Stomach (tissue), 9 donors: ENCODE data around the gene FANCD2. TPM values are rescaled to one million over a fixed set of nuclear protein-coding genes. Genes with fewer than 3 reads are reported as not detected.

Experiments used
- DNase-seq, 2 donors: peaks; one replicate each; pipeline versions ENCODE4 v3.0.0 to v3.0.0-alpha.2; 2013 to 2019
- H3K27ac ChIP-seq, 5 donors: fragments of 200-600 bp in 4 of 5; sonication (generic) in 4 of 5; one replicate each; pipeline ENCODE4 v1.5.1; 2013 to 2019; ENCODE audit warnings: mild to moderate bottlenecking in 1 of 5, moderate library complexity in 1 of 5
- H3K27me3 ChIP-seq, 3 donors: fragments of 200-600 bp; sonication (generic); one replicate each; pipeline ENCODE4 v1.5.1; 2017 to 2019; ENCODE audit warnings: mixed run types in 1 of 3
- H3K36me3 ChIP-seq, 4 donors: fragments of 200-600 bp; sonication (generic); 1 replicate in 3 of 4; 2 replicates in 1 of 4; pipeline ENCODE4 v1.5.1; 2016 to 2019
- H3K4me1 ChIP-seq, 4 donors: fragments of 200-600 bp; sonication (generic); one replicate each; pipeline ENCODE4 v1.5.1; 2016 to 2019
- H3K4me3 ChIP-seq, 4 donors: fragments of 200-600 bp; sonication (generic) in 3 of 4; one replicate each; pipeline ENCODE4 v1.5.1; 2016 to 2019; ENCODE audit warnings: mild to moderate bottlenecking in 1 of 4
- H3K9me3 ChIP-seq, 4 donors: fragments of 200-600 bp; sonication (generic); one replicate each; pipeline ENCODE4 v1.5.1; 2016 to 2019
- EP300 ChIP-seq: sonication (generic); formaldehyde crosslinking; IDR thresholded peaks from one replicate; pipeline ENCODE4 v1.6.1; 2017; ENCODE audit warnings: antibody characterized with exemption
- POLR2A ChIP-seq, 4 donors: fragments of 450-650 bp; IDR thresholded peaks; one replicate each; pipeline ENCODE4 v1.6.1; 2016; ENCODE audit warnings: antibody characterized with exemption in 4 of 4, control low read depth in 2 of 4, mild to moderate bottlenecking in 1 of 4, moderate library complexity in 1 of 4
- POLR2AphosphoS5 ChIP-seq, 3 donors: sonication (generic); formaldehyde crosslinking; IDR thresholded peaks; one replicate each; pipeline ENCODE4 v1.6.1; 2016; ENCODE audit warnings: antibody characterized with exemption in 3 of 3
- WGBS, 5 donors: extraction: QIAGEN DNeasy Blood & Tissue Kit in 3 of 5; methylation state at CpG; one replicate each; pipeline versions ENCODE4 v1.1.5 to v1.1.7; 2013 to 2018; 5-methylcytosine and 5-hydroxymethylcytosine counted together
- intact Hi-C: fragments of 100-400 bp; cut with DNase I; formaldehyde crosslinking; loops from one replicate; pipeline ENCODE4 v1.15.1; 2023; ENCODE audit warnings: low total_unique reads
- polyA plus RNA-seq, 3 donors: library from polyadenylated mRNA; stranded (reverse); fragments of 200-250 nt; gene quantifications; one replicate each; pipeline ENCODE4 v1.2.3, GENCODE V29; 2013
- small RNA-seq, 4 donors: library from RNA; depleted of rRNA; stranded (forward); fragments of <200 nt; gene quantifications; one replicate each; pipeline ENCODE3, GENCODE V24; 2016
- total RNA-seq, 5 donors: library from RNA; depleted of rRNA; stranded (reverse); fragments of >200 nt; gene quantifications; one replicate each; pipeline versions ENCODE4 v1.1.0 to v1.2.3, GENCODE V29; 2014 to 2016
- TF ChIP-seq, protein P1 (sequence below), 7 experiments: fragments of 450-650 bp in 4 of 7; fragments of 200-600 bp in 3 of 7; sonication (generic) in 3 of 7; IDR thresholded peaks; one replicate each; pipeline ENCODE4 v1.5.1; 2016 to 2019; ENCODE audit warnings: antibody characterized with exemption in 7 of 7, control low read depth in 2 of 7, mild to moderate bottlenecking in 1 of 7
- donor health status: healthy with polysubstance abuse.
- donor health status: Bipolar disorder and iron deficiency.
- donor health status: healthy.

Gene FANCD2
- total and polyA plus RNA-seq, 8 donors = 0.61 to 21.1 (median 5.7) TPM

DNA sequence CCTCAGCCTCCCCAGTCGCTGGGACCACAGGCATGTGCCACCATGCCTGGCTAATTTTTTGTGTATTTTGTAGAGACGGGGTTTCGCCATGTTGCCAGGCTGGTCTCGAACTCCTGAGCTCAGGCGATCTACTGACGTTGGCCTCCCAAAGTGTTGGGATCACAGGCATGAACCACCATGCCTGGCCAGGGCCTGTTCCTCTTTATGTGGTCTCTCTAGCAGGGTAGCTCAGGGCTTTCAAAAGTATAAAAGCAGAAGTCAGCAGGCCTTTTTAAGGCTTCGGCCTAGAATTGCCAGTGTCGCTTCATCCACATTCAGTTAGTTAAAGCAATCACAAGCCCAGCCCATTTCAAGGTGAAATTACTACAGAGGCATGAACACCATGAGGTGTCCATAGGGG, 123.0 kb downstream of the FANCD2 start:
- Histone ChIP-seq H3K27ac (no peak overlapping the region), H3K4me1 (peaks cover 5 to 26% (median 19%) of the 10 kb centered on the region in 4 donors), H3K4me3 (no peak overlapping the region), H3K36me3 (peaks cover 43 to 82% (median 78%) of the 10 kb centered on the region in 4 donors), H3K27me3 (no peaks in the 10 kb centered on the region), H3K9me3 (no peaks in the 10 kb centered on the region)
- intact Hi-C loops = no loop called here
- peak in 1 of 2 donors; percentile 8 for DNase-seq
- WGBS, 5 donors = 83 to 94% (median 93%) methylated on average over 8 of the region's 8 CpGs
- TF ChIP-seq EP300 (no peak), POLR2AphosphoS5 (IDR thresholded peaks at IDR 0.05) (no peak), POLR2A (IDR thresholded peaks at IDR 0.05) (no peak)
- TF ChIP-seq, protein P1, sequence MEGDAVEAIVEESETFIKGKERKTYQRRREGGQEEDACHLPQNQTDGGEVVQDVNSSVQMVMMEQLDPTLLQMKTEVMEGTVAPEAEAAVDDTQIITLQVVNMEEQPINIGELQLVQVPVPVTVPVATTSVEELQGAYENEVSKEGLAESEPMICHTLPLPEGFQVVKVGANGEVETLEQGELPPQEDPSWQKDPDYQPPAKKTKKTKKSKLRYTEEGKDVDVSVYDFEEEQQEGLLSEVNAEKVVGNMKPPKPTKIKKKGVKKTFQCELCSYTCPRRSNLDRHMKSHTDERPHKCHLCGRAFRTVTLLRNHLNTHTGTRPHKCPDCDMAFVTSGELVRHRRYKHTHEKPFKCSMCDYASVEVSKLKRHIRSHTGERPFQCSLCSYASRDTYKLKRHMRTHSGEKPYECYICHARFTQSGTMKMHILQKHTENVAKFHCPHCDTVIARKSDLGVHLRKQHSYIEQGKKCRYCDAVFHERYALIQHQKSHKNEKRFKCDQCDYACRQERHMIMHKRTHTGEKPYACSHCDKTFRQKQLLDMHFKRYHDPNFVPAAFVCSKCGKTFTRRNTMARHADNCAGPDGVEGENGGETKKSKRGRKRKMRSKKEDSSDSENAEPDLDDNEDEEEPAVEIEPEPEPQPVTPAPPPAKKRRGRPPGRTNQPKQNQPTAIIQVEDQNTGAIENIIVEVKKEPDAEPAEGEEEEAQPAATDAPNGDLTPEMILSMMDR (IDR thresholded peaks at IDR 0.05) = no peak

DNA sequence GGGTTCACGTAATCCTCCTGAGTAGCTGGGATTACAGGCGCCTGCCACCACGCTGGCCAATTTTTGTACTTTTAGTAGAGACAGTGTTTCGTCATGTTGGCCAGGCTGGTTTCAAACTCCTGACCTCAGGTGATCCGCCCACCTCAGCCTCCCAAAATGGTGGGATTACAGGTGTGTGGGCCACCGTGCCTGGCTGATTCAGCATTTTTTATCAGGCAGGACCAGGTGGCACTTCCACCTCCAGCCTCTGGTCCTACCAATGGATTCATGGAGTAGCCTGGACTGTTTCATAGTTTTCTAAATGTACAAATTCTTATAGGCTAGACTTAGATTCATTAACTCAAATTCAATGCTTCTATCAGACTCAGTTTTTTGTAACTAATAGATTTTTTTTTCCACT, 124.8 kb downstream of the FANCD2 start:
- TF ChIP-seq POLR2AphosphoS5 (IDR thresholded peaks at IDR 0.05) (no peak), EP300 (no peak), POLR2A (IDR thresholded peaks at IDR 0.05) (no peak)
- TF ChIP-seq, protein P1 (IDR thresholded peaks at IDR 0.05) = no peak
- peaks cover 0 to 8% (median 4%) of the 10 kb centered on the region in 4 donors for H3K4me1 ChIP-seq
- DNase-seq = no peak

More for the DNA sequence above, 124.8 kb downstream of the FANCD2 start:
- no peaks in the 10 kb centered on the region for H3K27me3 ChIP-seq
- intact Hi-C loops = no loop called here
- peaks cover 43 to 91% (median 85%) of the 10 kb centered on the region in 4 donors for H3K36me3 ChIP-seq
- WGBS, 5 donors = 78 to 86% (median 80%) methylated on average over 6 of the region's 6 CpGs
- no peaks in the 10 kb centered on the region for H3K9me3 ChIP-seq
- H3K4me3 ChIP-seq = no peak overlapping the region
- H3K27ac ChIP-seq = no peak overlapping the region

Small RNA genes within 50 kb of the gene (small RNA-seq; reads per million reads assigned to genes)
- gene CYCSP10 = 0 reads per million in 4 donors
- gene RNU6-670P = 0 reads per million in 4 donors

Other genes with a start within 250 kb of the FANCD2 start
- 10 to 100 TPM; 29.2 to 62.6 (median 31.2) TPM for gene TADA3, start 234.0 kb upstream of the FANCD2 start, total RNA-seq
- gene TADA3, start 234.0 kb upstream of the FANCD2 start, polyA plus RNA-seq = 10 to 100 TPM; 36.4 to 62.0 (median 61.0) TPM
- gene ARPC4, start 233.4 kb upstream of the FANCD2 start, total RNA-seq = 100 to 1,000 TPM in 3 of 5 donors, 10 to 100 TPM in 2; 45.5 to 173 (median 129) TPM
- gene ARPC4, start 233.4 kb upstream of the FANCD2 start, polyA plus RNA-seq = 100 to 1,000 TPM in 2 of 3 donors, 10 to 100 TPM in 1; 69.4 to 180 (median 117) TPM
- 100 to 1,000 TPM in 4 of 5 donors, 10 to 100 TPM in 1; 50.3 to 593 (median 210) TPM for gene TTLL3, start 216.2 kb upstream of the FANCD2 start, total RNA-seq
- gene TTLL3, start 216.2 kb upstream of the FANCD2 start, polyA plus RNA-seq = 10 to 100 TPM in 1 of 3 donors, 1 to 10 TPM in 2; 6.7 to 34.0 (median 7.8) TPM
- 10 to 100 TPM in 4 of 5 donors, 1 to 10 TPM in 1; 6.4 to 62.9 (median 19.3) TPM for gene RPUSD3, start 182.4 kb upstream of the FANCD2 start, total RNA-seq
- 10 to 100 TPM; 28.0 to 30.9 (median 30.5) TPM for gene RPUSD3, start 182.4 kb upstream of the FANCD2 start, polyA plus RNA-seq
- gene CIDEC, start 146.2 kb upstream of the FANCD2 start, total RNA-seq = 1 to 10 TPM in 3 of 5 donors, not detected in 2; 1.5 to 3.3 (median 2.3) TPM
- 10 to 100 TPM in 1 of 3 donors, 1 to 10 TPM in 1, under 1 TPM in 1; 0.63 to 21.4 (median 1.7) TPM for gene CIDEC, start 146.2 kb upstream of the FANCD2 start, polyA plus RNA-seq
- 10 to 100 TPM in 3 of 5 donors, 1 to 10 TPM in 1, not detected in 1; 9.4 to 28.4 (median 20.7) TPM for gene JAGN1, start 135.8 kb upstream of the FANCD2 start, total RNA-seq
- gene JAGN1, start 135.8 kb upstream of the FANCD2 start, polyA plus RNA-seq = 10 to 100 TPM; 26.5 to 56.6 (median 37.7) TPM
- 100 to 1,000 TPM in 2 of 5 donors, 10 to 100 TPM in 3; 11.4 to 301 (median 60.1) TPM for gene IL17RE, start 123.6 kb upstream of the FANCD2 start, total RNA-seq
- gene IL17RE, start 123.6 kb upstream of the FANCD2 start, polyA plus RNA-seq = 10 to 100 TPM; 10.3 to 22.0 (median 13.0) TPM
- gene IL17RC, start 109.3 kb upstream of the FANCD2 start, total RNA-seq = 100 to 1,000 TPM in 3 of 5 donors, 10 to 100 TPM in 2; 20.1 to 284 (median 111) TPM
- 10 to 100 TPM; 24.2 to 40.6 (median 25.5) TPM for gene IL17RC, start 109.3 kb upstream of the FANCD2 start, polyA plus RNA-seq
- gene CRELD1, start 92.6 kb upstream of the FANCD2 start, total RNA-seq = 10 to 100 TPM in 4 of 5 donors, 1 to 10 TPM in 1; 6.2 to 71.5 (median 23.9) TPM
- 10 to 100 TPM in 2 of 3 donors, 1 to 10 TPM in 1; 7.5 to 52.3 (median 21.6) TPM for gene CRELD1, start 92.6 kb upstream of the FANCD2 start, polyA plus RNA-seq
- 10 to 100 TPM in 1 of 5 donors, 1 to 10 TPM in 2, under 1 TPM in 2; 0.58 to 31.6 (median 5.4) TPM for gene PRRT3, start 74.0 kb upstream of the FANCD2 start, total RNA-seq
- under 1 TPM; 0.44 to 0.92 (median 0.80) TPM for gene PRRT3, start 74.0 kb upstream of the FANCD2 start, polyA plus RNA-seq
- gene EMC3, start 39.6 kb upstream of the FANCD2 start, total RNA-seq = 10 to 100 TPM; 10.5 to 71.0 (median 34.1) TPM
- gene EMC3, start 39.6 kb upstream of the FANCD2 start, polyA plus RNA-seq = 10 to 100 TPM; 32.2 to 54.4 (median 38.3) TPM
- not detected for gene FANCD2OS, start 81.8 kb downstream of the FANCD2 start, total RNA-seq
- gene FANCD2OS, start 81.8 kb downstream of the FANCD2 start, polyA plus RNA-seq = not detected
- 100 to 1,000 TPM in 1 of 5 donors, 10 to 100 TPM in 4; 14.5 to 130 (median 51.9) TPM for gene BRK1, start 89.2 kb downstream of the FANCD2 start, total RNA-seq
- 100 to 1,000 TPM; 175 to 262 (median 218) TPM for gene BRK1, start 89.2 kb downstream of the FANCD2 start, polyA plus RNA-seq
- gene VHL, start 115.3 kb downstream of the FANCD2 start, total RNA-seq = 10 to 100 TPM; 30.8 to 66.8 (median 36.2) TPM
- gene VHL, start 115.3 kb downstream of the FANCD2 start, polyA plus RNA-seq = 10 to 100 TPM; 19.4 to 23.0 (median 20.0) TPM
- 1 to 10 TPM in 3 of 5 donors, under 1 TPM in 1, not detected in 1; 0.45 to 6.2 (median 1.9) TPM for gene IRAK2, start 138.5 kb downstream of the FANCD2 start, total RNA-seq
- gene IRAK2, start 138.5 kb downstream of the FANCD2 start, polyA plus RNA-seq = 1 to 10 TPM; 1.5 to 3.8 (median 3.2) TPM
- 10 to 100 TPM; 15.2 to 37.5 (median 24.6) TPM for gene TATDN2, start 222.0 kb downstream of the FANCD2 start, total RNA-seq
- gene TATDN2, start 222.0 kb downstream of the FANCD2 start, polyA plus RNA-seq = 10 to 100 TPM; 10.4 to 17.1 (median 14.4) TPM